AML-193 (cell line): ENCODE measurements around the gene AKIRIN1.
A peak's percentile ranks its signal among the peaks of the same experiment; 100 is the strongest.
"Not testable (repeated sequence)": the region's sequence is repeated elsewhere in the genome, so short reads cannot be mapped to it uniquely, and the experiment has no call there.

ENCODE experiments used
- DNase-seq, 2 experiments: peaks; one replicate each; lab custom pipeline; 2025; lab: John Stamatoyannopoulos, UW

Gene AKIRIN1

DNA sequence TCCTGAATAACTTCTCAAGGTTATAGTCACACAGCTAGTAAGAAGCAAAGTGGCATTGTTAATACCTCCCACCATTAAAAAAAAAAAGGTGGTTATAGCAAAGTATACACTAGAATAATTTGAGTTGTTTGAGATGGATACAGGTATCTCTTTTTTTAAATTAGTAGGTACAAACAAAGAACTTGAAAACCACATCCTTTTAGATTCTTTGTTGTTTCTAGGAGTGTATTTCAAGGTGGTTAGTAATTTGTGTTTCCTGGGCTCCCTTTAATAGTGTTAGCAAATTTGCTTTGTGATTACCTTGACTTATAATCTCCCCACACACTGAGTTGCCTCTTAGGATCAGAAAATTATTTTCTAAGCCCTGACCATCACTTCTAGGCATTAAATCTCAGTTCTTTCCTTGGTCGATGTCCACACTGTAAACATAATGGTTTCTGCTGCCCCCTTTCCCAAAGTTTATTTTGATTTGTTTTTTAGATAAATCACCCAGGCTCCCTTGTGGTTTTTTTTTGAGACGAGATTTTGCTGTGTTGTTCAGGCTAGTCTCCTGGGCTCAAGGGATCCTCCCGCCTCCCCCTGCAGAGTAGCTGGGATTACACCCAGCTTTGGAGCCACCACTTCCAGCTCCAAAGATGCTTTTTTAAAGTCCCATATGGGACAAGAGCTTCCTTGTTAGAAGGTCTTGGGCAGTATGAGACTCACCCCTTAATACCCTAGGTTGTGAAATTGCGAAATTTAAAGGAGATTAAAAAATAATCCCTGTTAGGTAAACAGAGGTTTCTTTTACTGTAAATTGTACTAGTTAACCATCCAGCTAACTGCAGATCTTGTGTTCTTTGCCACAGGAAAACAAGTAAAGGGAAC lies 6.2 kb downstream of the AKIRIN1 start:
- no peak for DNase-seq

DNA sequence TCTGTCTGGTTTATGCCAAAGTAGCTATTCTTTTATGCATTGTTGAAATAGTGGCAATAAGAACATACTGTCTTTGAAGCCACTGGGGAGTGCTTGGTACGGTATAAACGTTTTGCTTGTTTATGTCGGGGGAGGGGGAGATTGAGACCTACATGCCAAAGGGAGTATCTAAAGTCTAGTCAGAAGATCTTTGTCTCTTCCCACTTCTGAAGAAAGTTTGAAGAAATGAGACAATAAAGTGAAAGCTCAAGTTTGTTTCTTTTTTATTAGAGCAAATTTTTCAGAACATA lies 6.8 kb downstream of the AKIRIN1 start:
- no peak for DNase-seq

DNA sequence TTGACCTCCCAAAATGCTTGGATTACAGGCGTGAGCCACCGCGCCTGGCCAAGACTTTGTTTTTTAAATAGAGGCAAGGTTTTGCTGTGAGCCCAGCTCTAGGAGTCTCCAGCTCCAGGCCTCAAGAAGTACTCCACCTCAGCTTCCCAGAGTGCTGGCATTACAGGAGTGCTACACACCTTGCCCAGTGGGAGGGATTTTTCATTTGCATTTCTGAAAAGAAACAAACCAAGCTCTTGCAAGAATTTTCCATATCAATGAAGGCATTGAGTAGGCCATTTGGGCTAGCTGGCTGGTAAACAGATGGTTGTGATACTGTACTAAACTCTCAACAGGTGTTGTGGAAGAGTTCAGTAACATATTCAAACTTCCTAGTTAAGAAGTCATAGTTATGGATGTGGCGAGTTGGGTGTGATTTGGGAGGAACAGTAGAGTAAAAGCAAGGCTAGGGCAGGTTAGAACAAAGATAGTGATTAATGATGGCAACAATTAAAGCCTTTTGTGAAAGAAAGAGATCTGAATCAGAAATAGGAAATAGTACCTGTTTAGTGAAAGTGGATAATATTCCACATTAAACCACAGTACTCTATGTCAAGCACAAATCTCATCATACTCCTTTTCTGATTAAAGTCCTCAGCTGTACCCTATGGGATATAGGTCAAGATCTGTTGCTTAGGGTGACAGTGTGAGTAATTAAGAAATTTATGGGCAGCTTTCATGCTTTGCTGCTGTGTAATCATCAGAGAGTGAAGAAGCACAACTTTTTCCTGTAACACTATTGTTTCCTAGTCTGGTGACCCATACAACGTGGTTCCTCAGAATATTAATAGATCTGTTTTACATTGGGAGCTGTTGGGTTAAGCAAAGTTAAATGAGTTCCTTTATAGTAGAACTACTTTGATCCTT lies 10.7 kb downstream of the AKIRIN1 start:
- no peak for DNase-seq

DNA sequence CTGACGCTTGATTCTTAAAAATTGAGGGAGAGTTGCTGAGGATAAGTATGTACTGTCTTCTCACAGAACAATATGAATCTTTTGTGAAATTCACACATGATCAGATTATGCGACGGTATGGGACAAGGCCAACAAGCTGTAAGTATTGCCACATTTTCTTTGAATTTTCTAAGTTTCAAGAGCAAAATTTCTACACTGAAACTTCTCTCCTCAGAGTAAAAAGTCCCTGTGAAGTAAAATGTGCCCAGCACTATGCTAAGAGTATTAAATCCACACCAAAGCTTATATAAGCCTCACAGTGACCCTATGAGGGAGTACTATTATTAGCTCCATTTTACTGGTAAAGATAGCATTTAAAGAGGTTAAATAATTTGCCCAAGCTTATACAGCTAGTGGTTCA lies 12.2 kb downstream of the AKIRIN1 start:
- no peak for DNase-seq

DNA sequence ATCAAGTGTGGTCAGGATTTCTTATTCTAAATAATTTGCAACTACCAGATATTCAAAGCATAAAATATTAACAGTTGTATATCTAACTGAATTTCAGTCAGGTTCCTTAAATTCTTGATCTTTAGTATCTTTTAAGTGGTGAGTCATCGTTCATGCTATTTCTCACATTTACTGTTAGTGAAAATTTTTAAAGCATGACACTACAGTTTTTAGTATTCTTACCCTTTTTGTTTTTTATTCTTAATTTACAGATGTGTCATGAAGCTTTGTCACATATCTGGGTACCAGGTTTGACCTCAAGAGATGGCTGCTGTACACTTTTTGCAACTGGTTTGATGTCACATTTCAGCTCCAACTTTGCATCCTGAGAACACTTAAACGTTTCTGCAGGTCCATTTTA lies 12.7 kb downstream of the AKIRIN1 start:
- no peak for DNase-seq

DNA sequence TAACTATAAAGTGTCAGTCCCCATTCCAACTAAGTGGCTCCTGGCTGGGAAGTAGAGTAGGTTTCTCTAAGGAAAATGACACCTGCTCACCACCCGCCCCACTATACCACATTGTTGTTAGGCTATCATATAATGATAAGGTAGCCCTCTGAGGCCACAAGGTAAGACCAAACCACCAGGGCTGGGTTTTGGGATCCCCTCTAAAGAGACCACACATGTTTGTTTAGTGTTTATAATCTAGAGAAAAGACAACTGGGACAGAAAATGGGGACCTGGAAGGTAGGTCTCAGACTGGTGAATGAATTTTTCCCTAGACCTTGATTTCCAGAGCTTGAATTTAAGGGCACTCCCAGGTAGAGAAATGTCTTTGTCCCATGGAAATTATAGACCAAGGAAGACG lies 15.2 kb downstream of the AKIRIN1 start:
- no peak for DNase-seq

DNA sequence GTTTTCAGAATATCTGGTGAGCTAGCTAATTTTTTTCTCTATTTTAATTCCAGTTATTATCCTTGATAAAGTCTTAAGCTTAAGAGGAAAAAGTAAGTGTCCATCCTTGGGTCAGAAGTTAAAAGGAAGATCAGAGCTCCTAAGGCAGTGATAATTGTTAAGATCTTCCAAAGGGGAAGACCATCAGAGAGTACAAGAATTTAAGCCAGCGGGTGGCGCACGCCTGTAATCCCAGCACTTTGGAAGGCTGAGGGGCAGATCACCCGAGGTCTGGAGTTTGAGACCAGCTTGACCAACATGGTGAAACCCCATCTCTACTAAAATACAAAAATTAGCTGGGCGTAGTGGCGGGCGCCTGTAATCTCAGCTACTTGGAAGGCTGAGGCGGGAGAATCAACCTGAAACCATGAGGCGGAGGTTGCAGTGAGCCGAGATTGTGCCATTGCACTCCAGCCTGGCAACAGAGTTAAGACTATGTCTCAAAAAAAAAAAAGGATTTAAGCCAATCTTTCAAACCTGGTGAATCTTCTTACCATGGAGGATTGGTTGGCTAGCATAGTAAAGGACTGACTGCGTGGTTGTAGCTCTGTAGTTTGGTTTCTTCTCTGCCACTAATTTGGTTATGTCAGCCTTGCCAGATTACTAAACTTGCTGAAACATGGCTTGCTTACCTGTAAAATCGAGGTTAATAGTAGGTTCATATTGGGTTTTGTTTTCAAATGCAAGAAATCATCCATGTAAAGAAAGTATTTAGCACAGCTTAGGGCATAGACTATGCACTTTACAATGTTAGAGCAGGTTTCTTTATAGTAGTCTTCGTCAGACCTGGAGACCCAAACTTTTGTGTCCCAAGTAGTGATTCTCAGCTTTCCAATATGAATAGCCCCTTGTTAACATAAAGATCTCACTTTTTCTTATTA lies 15.9 kb downstream of the AKIRIN1 start:
- DNase-seq: no peak

DNA sequence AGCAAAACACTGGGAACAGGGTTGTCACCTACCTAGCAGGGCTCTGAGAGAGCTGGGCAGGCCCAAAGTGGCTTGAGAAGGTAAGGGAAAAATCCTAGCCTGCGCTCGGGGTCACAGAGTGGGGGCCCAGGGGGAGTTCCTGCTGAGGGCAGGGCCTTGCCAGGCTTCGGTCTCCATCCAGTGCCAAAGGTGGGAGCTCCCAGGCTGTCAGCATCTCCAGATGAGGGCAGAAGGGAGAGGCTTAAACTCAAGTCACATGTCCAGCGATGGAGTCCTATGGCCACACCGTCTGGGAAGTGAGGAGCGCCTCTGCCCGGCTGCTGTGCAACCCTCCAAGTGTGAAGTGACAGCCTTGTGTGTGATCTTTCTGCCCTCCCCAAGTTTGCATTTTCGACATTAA lies 23.9 kb downstream of the AKIRIN1 start:
- DNase-seq: not testable (repeated sequence)

DNA sequence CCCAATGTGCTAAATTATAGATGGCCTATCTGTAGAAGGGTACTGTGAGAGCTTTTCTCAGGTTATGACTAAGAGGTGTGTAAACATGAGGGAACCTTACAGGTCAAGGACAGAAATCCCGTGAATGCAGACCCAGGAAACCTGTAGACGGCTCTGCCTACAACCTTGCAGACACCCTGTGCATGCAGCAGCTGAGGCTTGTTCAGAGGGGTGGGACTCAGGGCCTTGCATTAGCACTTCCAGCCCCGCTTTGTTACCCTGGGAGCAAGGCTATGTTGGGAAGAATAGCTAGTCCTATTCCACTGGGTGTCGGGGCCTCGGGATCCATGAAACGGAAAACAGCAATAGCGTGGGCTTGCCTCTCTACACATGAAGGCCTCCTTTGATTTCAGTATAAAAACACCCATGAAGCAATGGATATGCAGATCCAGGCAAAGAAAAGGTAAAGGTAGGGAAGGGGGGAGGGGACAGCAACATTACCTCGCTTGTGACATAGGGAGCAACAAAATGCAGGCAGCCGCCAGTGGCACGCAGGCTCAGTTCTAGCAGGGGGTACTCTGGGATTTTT lies 25.6 kb downstream of the AKIRIN1 start:
- DNase-seq: no peak

DNA sequence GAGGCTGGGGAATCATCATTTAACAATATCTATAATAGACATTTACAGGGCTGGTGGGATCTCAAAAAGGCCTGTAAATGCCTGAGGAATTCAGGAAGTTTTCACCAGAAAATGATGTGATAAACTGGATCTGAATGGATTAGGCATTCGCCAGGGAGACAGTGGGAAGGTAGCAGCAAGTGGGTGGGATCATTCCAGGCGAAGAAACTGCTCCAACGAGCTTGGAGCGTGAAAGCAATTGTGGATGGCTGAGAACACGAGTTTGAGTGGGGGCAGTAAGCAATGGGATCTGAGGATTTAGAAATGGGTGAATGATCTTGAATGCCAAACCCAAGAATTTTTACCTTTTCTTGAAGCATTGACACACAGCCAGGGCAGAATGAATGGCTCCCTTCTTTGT lies 26.2 kb downstream of the AKIRIN1 start:
- DNase-seq: no peak

DNA sequence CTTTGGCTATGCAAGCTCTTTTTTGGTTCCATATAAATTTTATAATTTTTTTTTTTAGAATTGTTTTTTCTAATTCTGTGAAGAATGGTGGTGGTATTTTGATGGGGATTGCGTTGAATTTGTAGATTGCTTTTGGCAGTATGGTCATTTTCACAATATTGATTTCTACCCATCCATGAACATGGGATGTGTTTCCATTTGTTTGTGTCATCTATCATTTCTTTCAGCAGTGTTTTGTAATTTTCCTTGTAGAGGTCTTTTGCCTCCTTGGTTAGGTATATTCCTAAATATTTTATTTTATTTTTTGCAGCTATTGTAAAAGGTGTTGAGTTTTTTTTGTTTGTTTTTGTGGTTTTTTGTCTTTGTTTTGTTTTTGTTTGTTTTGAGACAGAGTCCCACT lies 29.4 kb downstream of the AKIRIN1 start:
- not testable (repeated sequence) for DNase-seq

DNA sequence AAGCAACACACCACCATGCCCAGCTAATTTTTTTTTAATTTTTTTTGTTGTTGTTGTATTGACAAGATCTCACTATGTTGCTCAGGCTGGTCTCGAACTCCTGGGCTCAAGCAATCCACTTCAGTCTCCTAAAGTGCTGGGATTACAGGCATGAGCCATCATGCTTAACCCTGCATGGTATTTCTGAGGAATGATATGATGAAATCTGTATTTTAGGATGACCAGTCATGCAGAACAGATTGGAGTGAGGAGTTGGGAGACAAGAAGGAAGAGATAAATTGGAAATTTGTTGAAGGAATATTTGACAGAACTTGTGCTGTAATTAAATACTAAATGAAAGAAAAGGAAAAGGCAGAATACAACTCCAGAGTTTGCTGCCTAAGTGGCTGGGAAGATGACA lies 30.4 kb downstream of the AKIRIN1 start:
- DNase-seq: no peak

DNA sequence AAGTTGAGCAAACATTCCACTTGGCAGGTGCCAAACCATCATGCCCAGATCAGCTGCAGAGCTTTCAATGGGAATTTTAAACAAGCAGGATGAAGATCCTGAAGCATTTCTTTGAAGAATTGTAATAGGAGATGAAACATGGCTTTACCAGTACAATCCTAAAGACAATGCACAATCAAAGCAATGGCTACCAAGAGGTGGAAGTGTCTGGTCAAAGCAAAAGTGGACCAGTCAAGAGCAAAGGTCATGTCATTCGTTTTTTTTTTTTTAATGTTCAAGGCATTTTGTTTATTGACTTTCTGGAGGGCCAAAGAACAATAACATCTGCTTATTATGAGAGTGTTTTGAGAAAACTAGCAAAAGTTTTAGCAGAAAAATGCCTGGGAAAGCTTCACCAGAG lies 32.1 kb downstream of the AKIRIN1 start:
- no peak for DNase-seq

DNA sequence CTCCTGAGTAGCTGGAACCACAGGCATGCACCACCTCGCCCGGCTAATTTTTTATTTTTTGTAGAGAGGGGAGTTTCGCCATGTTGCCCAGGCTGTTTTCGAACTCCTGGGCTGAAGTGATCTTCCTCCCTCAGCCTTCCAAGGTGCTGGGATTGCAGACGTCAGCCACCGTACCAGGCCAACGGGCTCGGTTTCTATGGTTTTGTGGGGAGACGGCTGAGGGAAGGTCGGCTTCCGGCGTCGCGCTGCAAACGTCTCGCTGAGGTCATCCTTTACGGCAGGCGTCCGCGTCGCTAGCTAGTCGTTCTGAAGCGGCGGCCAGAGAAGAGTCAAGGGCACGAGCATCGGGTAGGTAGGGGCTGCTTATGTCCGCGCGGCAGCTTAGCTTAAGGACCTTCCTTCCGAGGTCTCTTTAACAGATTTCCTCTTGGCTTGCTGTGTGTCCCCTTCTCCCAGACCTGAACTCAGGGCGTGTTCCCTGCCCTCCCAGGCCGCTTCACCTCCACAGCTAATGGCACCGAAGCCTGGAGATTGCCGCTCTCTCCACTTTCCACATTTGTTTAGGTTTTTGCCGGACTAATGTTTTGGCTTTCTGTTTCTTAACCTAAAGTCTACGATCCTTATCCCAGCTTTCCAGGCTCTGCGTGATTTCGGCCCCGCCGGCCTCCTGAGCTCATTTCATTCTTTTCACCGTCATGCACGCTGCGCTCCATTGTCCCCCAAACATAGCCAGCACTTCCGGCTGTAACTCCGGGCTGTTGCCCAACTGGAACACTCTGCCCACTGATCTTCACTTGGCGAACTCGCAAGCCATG lies 35.2 kb downstream of the AKIRIN1 start, which contains the start of gene NDUFS5:
Gene NDUFS5 (plus strand): TSS at position 300 of the 815 bp plus-strand sequence. CDS start 2,375 bp downstream, outside the sequence.
- peak; percentile 86 to 87 for DNase-seq

DNA sequence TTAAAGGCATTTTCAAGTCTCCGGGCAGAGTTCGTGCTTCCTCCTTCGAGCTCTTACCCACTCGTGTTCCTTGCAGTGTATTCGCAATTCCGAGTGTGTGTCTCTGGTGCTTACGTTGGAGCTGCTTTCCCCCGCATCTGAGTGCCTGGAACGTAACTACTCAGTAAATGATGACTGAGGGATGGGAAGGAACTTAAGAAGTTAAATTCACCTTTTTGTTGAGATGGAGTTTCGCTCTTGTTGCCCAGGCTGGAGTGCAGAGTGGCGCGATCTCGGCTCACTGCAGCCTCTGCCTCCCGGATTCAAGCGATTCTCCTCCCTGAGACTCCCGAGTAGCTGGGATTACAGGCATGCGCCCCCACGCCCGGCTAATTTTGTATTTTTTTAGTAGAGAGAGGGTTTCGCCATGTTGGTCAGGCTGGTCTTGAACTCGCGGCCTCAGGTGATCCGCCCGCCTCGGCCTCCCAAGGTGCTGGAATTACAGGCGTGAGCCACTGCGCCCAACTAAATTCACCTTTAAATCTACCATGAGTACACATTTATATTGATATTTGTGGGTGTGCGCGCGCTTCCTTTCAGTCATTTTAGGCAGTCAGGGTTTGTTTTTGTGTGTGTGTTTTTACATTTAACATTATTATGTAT lies 35.9 kb downstream of the AKIRIN1 start:
- no peak for DNase-seq

DNA sequence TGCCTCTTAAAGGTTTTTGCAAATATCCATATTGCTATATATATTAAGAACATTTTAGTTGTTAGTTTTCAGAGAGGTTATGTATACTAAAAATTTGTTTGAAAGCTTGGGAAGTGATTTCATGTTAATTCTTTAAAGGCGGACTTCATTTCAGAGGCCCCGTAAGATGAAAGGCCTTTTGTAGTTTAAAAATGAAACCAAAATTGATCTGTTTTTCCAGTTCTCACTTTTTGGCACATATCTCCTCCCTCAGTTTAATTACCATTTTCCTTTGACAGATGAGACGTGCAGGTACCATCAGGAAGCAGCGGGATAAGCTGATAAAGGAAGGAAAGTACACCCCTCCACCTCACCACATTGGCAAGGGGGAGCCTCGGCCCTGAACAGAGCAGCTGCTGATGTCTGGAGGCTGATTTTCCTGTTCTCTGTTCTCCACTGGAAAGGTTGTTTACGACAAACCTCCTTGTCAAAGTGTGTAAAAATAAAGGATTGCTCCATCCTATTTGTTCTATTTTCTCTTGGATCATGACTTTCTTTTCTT lies 43.1 kb downstream of the AKIRIN1 start:
- no peak for DNase-seq

DNA sequence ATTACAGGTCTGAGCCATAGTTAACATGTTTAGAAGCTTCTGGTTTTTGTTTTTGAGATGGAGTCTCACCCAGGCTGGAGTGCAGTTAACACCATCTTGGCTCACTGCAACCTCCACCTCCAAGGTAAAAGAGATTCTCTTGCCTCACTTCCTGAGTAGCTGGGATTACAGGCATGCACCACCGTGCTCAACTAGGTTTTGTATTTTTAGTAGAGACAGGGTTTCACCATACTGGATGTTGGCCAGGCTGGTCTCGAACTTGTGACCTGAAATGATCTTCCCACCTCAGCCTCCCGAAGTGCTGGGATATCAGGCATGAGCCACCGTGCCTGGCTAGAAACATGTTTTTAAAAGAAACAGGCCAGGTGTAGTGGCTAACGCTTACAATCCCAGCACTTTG lies 45.6 kb downstream of the AKIRIN1 start:
- DNase-seq: no peak

DNA sequence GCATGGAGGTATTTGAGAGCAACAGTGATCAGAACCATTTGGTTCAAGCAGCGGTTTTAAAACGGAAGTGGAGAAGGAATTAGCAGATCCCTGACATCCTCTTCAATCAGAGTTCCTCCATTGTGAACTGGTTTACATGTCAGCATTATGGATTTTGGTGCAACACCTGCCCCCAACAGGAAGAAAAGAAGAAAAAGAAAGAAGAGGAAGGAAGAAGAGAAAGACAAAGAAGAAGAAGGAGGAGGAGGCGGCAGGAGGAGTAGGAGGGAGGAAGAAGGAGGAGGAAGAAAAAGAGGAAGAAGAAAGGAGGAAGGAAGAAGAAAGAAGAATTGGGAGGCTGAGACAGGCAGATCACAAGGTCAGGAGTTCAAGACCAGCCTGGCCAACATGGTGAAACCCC lies 52.4 kb downstream of the AKIRIN1 start:
- DNase-seq: no peak

DNA sequence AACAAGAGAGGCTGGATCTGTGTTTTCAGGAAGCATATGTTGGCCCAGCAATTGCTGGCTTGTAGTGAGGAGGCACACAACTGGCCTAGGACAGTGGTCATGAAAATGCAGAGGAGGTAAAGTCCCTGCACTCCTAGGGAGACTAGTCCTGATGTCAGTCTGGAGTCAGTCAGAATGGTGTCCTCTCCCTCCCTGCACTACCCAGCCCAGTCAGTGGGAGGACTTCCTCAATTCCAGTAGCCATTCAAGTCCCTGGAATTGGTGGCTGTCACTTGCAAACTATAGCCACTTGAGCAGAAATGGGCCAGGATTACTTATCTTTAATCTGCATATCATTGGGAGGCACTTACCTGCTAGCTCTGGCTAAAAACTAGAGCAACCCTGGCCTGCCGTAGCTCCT lies 53.7 kb downstream of the AKIRIN1 start:
- DNase-seq: no peak

DNA sequence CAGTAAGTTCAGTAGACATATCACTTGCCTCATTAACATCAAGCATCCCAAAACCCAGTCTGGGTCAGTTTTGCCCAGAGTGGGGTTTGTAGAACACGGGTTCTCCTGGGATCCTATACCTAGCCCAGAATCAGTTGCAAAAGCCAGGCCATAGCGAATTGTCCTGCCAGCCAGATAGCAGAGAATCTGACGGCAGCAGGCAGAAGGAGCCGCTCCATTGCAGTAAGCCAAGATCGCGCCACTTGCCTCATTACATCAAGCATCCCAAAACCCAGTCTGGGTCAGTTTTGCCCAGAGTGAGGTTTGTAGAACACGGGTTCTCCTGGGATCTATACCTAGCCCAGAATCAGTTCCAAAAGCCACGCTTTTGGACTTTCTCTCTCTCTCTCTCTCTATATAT lies 54.2 kb downstream of the AKIRIN1 start:
- no peak for DNase-seq
